Measurements from ENCODE around the gene HACD2. TPM values are rescaled to one million over a fixed set of nuclear protein-coding genes. Genes with fewer than 3 reads are reported as not detected.

HACD2 gene
- total and polyA plus RNA-seq, 10 of the 15 experiments (the other 5 are each of a cell fraction or from before 2014, with no cell fraction given): 9.1 to 30.0 (median 18.8) TPM

DNA sequence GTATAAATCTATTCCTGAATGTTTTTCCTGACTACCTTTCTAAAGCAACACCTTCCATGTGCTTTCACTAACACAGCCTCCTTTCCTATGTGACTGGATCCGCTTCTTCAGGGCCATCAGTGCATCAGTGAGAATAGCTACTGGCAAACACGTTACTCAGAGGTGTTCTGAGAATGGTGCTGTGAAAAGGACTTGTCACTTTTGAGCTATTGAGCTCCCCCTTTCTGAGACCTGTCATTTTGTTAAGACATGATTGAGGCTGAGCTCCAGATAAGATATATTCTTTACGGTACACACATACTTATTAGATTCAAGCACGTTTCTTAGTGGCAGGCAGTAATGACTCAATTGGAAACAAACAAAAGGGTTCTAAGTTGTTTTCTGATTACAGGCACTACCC lies 90.9 kb downstream of the HACD2 start:
- 76% methylated on average over 4 of the region's 4 CpGs for WGBS (ENCODE audit: insufficient coverage, insufficient replicate concordance, low lambda C conversion rate, missing lambda C conversion rate)
- TF ChIP-seq, protein P1, sequence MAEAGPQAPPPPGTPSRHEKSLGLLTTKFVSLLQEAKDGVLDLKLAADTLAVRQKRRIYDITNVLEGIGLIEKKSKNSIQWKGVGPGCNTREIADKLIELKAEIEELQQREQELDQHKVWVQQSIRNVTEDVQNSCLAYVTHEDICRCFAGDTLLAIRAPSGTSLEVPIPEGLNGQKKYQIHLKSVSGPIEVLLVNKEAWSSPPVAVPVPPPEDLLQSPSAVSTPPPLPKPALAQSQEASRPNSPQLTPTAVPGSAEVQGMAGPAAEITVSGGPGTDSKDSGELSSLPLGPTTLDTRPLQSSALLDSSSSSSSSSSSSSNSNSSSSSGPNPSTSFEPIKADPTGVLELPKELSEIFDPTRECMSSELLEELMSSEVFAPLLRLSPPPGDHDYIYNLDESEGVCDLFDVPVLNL (IDR thresholded peaks at IDR 0.05; ENCODE audit: low read depth, low read length): no peak
- TF ChIP-seq, protein P2, sequence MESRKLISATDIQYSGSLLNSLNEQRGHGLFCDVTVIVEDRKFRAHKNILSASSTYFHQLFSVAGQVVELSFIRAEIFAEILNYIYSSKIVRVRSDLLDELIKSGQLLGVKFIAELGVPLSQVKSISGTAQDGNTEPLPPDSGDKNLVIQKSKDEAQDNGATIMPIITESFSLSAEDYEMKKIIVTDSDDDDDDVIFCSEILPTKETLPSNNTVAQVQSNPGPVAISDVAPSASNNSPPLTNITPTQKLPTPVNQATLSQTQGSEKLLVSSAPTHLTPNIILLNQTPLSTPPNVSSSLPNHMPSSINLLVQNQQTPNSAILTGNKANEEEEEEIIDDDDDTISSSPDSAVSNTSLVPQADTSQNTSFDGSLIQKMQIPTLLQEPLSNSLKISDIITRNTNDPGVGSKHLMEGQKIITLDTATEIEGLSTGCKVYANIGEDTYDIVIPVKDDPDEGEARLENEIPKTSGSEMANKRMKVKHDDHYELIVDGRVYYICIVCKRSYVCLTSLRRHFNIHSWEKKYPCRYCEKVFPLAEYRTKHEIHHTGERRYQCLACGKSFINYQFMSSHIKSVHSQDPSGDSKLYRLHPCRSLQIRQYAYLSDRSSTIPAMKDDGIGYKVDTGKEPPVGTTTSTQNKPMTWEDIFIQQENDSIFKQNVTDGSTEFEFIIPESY (IDR thresholded peaks at IDR 0.05): no peak
- no peak for TF ChIP-seq ZNF274 (IDR thresholded peaks at IDR 0.05; ENCODE audit: insufficient read depth, insufficient read length)
- TF ChIP-seq, protein P3, sequence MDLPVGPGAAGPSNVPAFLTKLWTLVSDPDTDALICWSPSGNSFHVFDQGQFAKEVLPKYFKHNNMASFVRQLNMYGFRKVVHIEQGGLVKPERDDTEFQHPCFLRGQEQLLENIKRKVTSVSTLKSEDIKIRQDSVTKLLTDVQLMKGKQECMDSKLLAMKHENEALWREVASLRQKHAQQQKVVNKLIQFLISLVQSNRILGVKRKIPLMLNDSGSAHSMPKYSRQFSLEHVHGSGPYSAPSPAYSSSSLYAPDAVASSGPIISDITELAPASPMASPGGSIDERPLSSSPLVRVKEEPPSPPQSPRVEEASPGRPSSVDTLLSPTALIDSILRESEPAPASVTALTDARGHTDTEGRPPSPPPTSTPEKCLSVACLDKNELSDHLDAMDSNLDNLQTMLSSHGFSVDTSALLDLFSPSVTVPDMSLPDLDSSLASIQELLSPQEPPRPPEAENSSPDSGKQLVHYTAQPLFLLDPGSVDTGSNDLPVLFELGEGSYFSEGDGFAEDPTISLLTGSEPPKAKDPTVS (IDR thresholded peaks at IDR 0.05; ENCODE audit: low read depth, low read length): no peak
- TF ChIP-seq, protein P4, sequence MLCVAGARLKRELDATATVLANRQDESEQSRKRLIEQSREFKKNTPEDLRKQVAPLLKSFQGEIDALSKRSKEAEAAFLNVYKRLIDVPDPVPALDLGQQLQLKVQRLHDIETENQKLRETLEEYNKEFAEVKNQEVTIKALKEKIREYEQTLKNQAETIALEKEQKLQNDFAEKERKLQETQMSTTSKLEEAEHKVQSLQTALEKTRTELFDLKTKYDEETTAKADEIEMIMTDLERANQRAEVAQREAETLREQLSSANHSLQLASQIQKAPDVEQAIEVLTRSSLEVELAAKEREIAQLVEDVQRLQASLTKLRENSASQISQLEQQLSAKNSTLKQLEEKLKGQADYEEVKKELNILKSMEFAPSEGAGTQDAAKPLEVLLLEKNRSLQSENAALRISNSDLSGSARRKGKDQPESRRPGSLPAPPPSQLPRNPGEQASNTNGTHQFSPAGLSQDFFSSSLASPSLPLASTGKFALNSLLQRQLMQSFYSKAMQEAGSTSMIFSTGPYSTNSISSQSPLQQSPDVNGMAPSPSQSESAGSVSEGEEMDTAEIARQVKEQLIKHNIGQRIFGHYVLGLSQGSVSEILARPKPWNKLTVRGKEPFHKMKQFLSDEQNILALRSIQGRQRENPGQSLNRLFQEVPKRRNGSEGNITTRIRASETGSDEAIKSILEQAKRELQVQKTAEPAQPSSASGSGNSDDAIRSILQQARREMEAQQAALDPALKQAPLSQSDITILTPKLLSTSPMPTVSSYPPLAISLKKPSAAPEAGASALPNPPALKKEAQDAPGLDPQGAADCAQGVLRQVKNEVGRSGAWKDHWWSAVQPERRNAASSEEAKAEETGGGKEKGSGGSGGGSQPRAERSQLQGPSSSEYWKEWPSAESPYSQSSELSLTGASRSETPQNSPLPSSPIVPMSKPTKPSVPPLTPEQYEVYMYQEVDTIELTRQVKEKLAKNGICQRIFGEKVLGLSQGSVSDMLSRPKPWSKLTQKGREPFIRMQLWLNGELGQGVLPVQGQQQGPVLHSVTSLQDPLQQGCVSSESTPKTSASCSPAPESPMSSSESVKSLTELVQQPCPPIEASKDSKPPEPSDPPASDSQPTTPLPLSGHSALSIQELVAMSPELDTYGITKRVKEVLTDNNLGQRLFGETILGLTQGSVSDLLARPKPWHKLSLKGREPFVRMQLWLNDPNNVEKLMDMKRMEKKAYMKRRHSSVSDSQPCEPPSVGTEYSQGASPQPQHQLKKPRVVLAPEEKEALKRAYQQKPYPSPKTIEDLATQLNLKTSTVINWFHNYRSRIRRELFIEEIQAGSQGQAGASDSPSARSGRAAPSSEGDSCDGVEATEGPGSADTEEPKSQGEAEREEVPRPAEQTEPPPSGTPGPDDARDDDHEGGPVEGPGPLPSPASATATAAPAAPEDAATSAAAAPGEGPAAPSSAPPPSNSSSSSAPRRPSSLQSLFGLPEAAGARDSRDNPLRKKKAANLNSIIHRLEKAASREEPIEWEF (IDR thresholded peaks at IDR 0.05; ENCODE audit: insufficient replicate concordance, low read depth, low read length): no peak
- no peak for TF ChIP-seq SMC3 (IDR thresholded peaks at IDR 0.05; ENCODE audit: borderline replicate concordance, low read length)
- no peak for TF ChIP-seq SMARCA5 (IDR thresholded peaks at IDR 0.05)
- TF ChIP-seq, protein P5, sequence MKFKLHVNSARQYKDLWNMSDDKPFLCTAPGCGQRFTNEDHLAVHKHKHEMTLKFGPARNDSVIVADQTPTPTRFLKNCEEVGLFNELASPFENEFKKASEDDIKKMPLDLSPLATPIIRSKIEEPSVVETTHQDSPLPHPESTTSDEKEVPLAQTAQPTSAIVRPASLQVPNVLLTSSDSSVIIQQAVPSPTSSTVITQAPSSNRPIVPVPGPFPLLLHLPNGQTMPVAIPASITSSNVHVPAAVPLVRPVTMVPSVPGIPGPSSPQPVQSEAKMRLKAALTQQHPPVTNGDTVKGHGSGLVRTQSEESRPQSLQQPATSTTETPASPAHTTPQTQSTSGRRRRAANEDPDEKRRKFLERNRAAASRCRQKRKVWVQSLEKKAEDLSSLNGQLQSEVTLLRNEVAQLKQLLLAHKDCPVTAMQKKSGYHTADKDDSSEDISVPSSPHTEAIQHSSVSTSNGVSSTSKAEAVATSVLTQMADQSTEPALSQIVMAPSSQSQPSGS (IDR thresholded peaks at IDR 0.05; ENCODE audit: low read length): no peak
- no peak for TF ChIP-seq MXI1 (IDR thresholded peaks at IDR 0.05; ENCODE audit: low read depth, low read length)
- TF ChIP-seq CHD2 (IDR thresholded peaks at IDR 0.05; ENCODE audit: borderline replicate concordance, low read depth, low read length): no peak
- TF ChIP-seq PML (IDR thresholded peaks at IDR 0.05; ENCODE audit: low read length): no peak
- TF ChIP-seq TCF7 (IDR thresholded peaks at IDR 0.05; ENCODE audit: borderline replicate concordance): no peak
- H3K36me3 ChIP-seq (ENCODE audit: control insufficient read depth in 2 of 2, insufficient read depth in 2 of 2, low read length in 1 of 2): peaks cover 5 to 10% of the 10 kb centered on the region in 2 experiments; a peak in 3 of 4 replicates
- H3K4me1 ChIP-seq (ENCODE audit: control insufficient read depth, insufficient read depth, low read length): no peaks in the 10 kb centered on the region
- H3K9ac ChIP-seq (ENCODE audit: control insufficient read depth, insufficient read depth, low read length): no peak overlapping the region
- H3K79me2 ChIP-seq (ENCODE audit: control insufficient read depth, insufficient read depth, low read length): no peaks in the 10 kb centered on the region
- H3K4me2 ChIP-seq (ENCODE audit: control insufficient read depth, insufficient read depth): no peak overlapping the region
- FAIRE-seq: no peak
- CTCF ChIA-PET: interaction anchor here (0.8 to 2.9 kb wide), 3 partner anchors 65 to 167 kb away, joined by 3 to 6 read pairs (median 3); no protein-coding TSS in a partner anchor
- intact Hi-C loops (cut with micrococcal nuclease; ENCODE audit: unreplicated experiment): no loop called here
- POLR2A ChIA-PET: no interaction called here
- H3K9me3 ChIP-seq (replicated peaks; ENCODE audit: control insufficient read depth, insufficient read depth, low read length): no peaks in the 10 kb centered on the region
- no peak for DNase-seq (ENCODE audit: low read depth, low spot score)
- no peaks in the 10 kb centered on the region for H4K20me1 ChIP-seq (ENCODE audit: control insufficient read depth, insufficient read depth)
- SMC1A ChIA-PET (ENCODE audit: uncharacterized antibody, unreplicated experiment): interaction anchor here (1.1 to 1.3 kb wide), 4 partner anchors 57 to 165 kb away, joined by 3 to 4 read pairs (median 3); no protein-coding TSS in a partner anchor
- no peak overlapping the region for H2AFZ ChIP-seq (ENCODE audit: control insufficient read depth, low read depth, low read length)
- no peak for ATAC-seq
- BruUV-seq (replicated peaks): TSS peak; percentile 51
- RAD21 ChIA-PET (ENCODE audit: unreplicated experiment): interaction anchor here (1.3 kb wide), 1 partner anchor 65 kb away, joined by 4 read pairs; no protein-coding TSS in a partner anchor
- no peaks in the 10 kb centered on the region for H3K27me3 ChIP-seq (replicated peaks in 1 of 2; ENCODE audit: control insufficient read depth in 2 of 2, insufficient read depth in 2 of 2, low read length in 1 of 2)
- in situ Hi-C loops (cut with MboI): no loop called here
- no peak overlapping the region for H3K4me3 ChIP-seq
- no peak overlapping the region for H3K27ac ChIP-seq (ENCODE audit: control insufficient read depth, insufficient read depth)
